MM.1S (cell line): ENCODE measurements around the gene PROK2.

ENCODE experiments used
- DNase-seq: peaks from one replicate; pipeline ENCODE4 v3.0.0-alpha.2; 2015
- H2AFZ ChIP-seq: fragments of 300-600 bp; sonication (generic); 2 replicates; pipeline ENCODE4 v1.6.0; 2016; ENCODE audit warnings: antibody characterized with exemption, low read length
- H3F3A ChIP-seq: fragments of 300-600 bp; sonication (generic); 2 replicates; pipeline ENCODE4 v1.6.1; 2016; ENCODE audit warnings: mild to moderate bottlenecking, antibody characterized with exemption, low read length, moderate library complexity, mixed read lengths; ENCODE audit not compliant: insufficient read depth
- H3K27ac ChIP-seq: fragments of 300-600 bp; sonication (generic); 2 replicates; pipeline ENCODE4 v1.5.1; 2016; ENCODE audit warnings: mild to moderate bottlenecking, low read length
- H3K27me3 ChIP-seq: fragments of 300-600 bp; sonication (generic); replicated peaks from 2 replicates; pipeline ENCODE4 v1.6.0; 2016; ENCODE audit warnings: low read length; ENCODE audit not compliant: insufficient read depth
- H3K36me3 ChIP-seq: fragments of 300-600 bp; sonication (generic); replicated peaks from 2 replicates; pipeline ENCODE4 v1.6.1; 2016; ENCODE audit warnings: mild to moderate bottlenecking, low read length, mixed read lengths; ENCODE audit not compliant: insufficient read depth
- H3K4me1 ChIP-seq: fragments of 300-600 bp; sonication (generic); 2 replicates; pipeline ENCODE4 v1.6.1; 2016; ENCODE audit warnings: low read length, mixed read lengths
- H3K4me2 ChIP-seq: fragments of 300-600 bp; sonication (generic); 2 replicates; pipeline ENCODE4 v1.6.0; 2016; ENCODE audit warnings: low read depth, low read length
- H3K4me3 ChIP-seq: fragments of 300-600 bp; sonication (generic); 2 replicates; pipeline ENCODE4 v1.5.1; 2016; ENCODE audit warnings: low read length, mixed read lengths
- H3K79me2 ChIP-seq: fragments of 300-600 bp; sonication (generic); 2 replicates; pipeline ENCODE4 v1.6.1; 2016; ENCODE audit warnings: mixed run types, low read length, mixed read lengths
- H3K9ac ChIP-seq: fragments of 300-600 bp; sonication (generic); 2 replicates; pipeline ENCODE4 v1.6.1; 2016; ENCODE audit warnings: low read length, mixed read lengths
- H3K9me2 ChIP-seq: fragments of 300-600 bp; sonication (generic); replicated peaks from 2 replicates; pipeline ENCODE4 v1.6.1; 2016; ENCODE audit warnings: mild to moderate bottlenecking, low read length, mixed read lengths; ENCODE audit not compliant: insufficient read depth
- H3K9me3 ChIP-seq: fragments of 300-600 bp; sonication (generic); replicated peaks from 2 replicates; pipeline ENCODE4 v1.6.1; 2016; ENCODE audit warnings: mild to moderate bottlenecking, low read length, mixed read lengths; ENCODE audit not compliant: insufficient read depth
- H4K20me1 ChIP-seq: fragments of 300-600 bp; sonication (generic); 2 replicates; pipeline ENCODE4 v1.6.1; 2016; ENCODE audit warnings: mild to moderate bottlenecking, low read length, moderate library complexity, mixed read lengths; ENCODE audit not compliant: insufficient read depth
- EZH2 ChIP-seq: fragments of 300-600 bp; sonication (generic); optimal IDR thresholded peaks from 2 replicates; pipeline ENCODE3; 2017; ENCODE audit warnings: low read depth, mild to moderate bottlenecking, antibody characterized with exemption, low read length, mixed read lengths
- EZH2phosphoT487 ChIP-seq: fragments of 300-600 bp; sonication (generic); IDR thresholded peaks from 2 replicates; pipeline ENCODE4 v1.6.1; 2018; ENCODE audit warnings: antibody characterized with exemption, low read length
- TF ChIP-seq, protein P1 (sequence below): fragments of 300-600 bp; sonication (generic); IDR thresholded peaks from 2 replicates; pipeline ENCODE4 v1.5.1; 2016; ENCODE audit warnings: antibody characterized with exemption, low read length, mixed read lengths

Gene PROK2

DNA sequence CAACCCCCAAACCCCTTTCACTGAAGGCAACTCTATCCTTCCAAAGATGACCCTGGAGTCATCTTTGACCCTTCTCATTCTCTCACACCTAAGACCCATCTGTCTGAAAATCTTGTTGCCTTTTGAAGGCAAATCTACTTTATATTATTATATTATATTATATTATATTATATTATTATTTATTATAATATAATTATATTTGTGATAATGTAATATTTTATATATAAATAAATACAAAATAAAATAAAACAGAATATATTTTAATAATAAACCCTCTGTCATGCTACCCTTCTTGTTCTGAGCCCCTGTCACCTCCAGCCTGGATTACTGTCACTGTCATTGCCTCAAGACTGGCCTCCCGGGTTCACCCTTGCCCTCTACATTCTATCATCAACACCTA is 5.0 kb upstream of the PROK2 start:
- Histone ChIP-seq H3K9me3 (no peaks in the 10 kb centered on the region), H3K4me3 (no peak overlapping the region), H2AFZ (no peak overlapping the region), H3K4me2 (no peak overlapping the region), H3K4me1 (no peaks in the 10 kb centered on the region), H3F3A (no peaks in the 10 kb centered on the region), H3K9me2 (no peaks in the 10 kb centered on the region), H3K36me3 (no peaks in the 10 kb centered on the region), H4K20me1 (no peaks in the 10 kb centered on the region), H3K27ac (no peak overlapping the region), H3K9ac (no peak overlapping the region), H3K79me2 (no peaks in the 10 kb centered on the region), H3K27me3 (no peaks in the 10 kb centered on the region)
- TF ChIP-seq EZH2phosphoT487 = no peak
- TF ChIP-seq, protein P1, sequence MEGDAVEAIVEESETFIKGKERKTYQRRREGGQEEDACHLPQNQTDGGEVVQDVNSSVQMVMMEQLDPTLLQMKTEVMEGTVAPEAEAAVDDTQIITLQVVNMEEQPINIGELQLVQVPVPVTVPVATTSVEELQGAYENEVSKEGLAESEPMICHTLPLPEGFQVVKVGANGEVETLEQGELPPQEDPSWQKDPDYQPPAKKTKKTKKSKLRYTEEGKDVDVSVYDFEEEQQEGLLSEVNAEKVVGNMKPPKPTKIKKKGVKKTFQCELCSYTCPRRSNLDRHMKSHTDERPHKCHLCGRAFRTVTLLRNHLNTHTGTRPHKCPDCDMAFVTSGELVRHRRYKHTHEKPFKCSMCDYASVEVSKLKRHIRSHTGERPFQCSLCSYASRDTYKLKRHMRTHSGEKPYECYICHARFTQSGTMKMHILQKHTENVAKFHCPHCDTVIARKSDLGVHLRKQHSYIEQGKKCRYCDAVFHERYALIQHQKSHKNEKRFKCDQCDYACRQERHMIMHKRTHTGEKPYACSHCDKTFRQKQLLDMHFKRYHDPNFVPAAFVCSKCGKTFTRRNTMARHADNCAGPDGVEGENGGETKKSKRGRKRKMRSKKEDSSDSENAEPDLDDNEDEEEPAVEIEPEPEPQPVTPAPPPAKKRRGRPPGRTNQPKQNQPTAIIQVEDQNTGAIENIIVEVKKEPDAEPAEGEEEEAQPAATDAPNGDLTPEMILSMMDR = no peak
- TF ChIP-seq EZH2 = no peak
- no peak for DNase-seq

DNA sequence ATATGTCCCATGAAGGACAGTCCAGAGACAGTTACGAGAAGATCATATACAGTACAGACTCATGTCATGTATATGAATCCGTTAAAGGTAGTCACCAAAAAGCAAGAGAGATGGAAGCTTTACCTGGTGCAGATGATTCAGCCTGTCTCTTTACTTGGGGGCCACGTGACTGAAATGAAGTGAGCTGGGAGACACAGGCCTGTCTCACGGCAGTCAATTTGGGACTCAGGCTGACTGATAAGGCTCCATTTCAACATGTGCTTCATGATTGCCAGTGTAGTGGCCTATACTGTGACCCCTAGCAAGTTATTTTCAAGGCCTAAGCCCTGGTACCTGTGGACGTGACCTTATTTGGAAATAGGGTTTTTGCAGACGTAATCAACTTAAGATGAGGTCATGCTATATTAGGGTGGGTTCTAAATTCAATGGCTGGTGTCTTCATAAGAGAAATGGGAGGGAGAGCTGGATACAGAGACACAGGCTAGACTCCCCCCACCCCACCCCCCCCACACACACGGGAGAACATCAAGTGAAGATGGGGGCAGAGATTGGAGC is 3.0 kb upstream of the PROK2 start:
- H4K20me1 ChIP-seq = no peaks in the 10 kb centered on the region
- TF ChIP-seq EZH2 (no peak), EZH2phosphoT487 (no peak)
- TF ChIP-seq, protein P1 = no peak

DNA sequence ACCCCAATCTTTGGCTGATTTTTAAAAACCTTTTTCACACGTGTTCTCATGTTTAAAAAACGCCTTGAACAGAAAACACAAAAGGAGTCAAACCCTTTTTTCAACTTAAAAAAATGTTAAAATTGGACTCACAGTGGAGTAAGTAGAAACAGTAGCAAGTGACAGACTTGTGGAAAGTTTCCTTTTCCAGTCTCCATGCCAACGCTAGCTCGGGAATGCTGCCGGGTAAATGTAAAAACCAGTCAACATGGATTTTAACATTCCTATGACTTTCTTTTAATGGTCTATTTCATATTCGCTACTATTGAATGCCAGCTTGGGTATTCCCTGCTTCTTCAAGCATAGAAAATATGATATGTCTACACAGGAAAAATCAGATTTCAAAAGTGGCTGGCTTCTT is 1.6 kb upstream of the PROK2 start:
- no peak overlapping the region for H3K27ac ChIP-seq
- no peaks in the 10 kb centered on the region for H3K36me3 ChIP-seq
- H3K9me3 ChIP-seq = no peaks in the 10 kb centered on the region
- H3F3A ChIP-seq = no peaks in the 10 kb centered on the region
- TF ChIP-seq EZH2phosphoT487 (no peak), EZH2 (no peak)
- TF ChIP-seq, protein P1 = no peak
- H3K4me3 ChIP-seq = no peak overlapping the region
- no peak for DNase-seq
- H3K27me3 ChIP-seq = peaks cover 7% of the 10 kb centered on the region; the same call in 1 of the 2 replicates
- H3K9me2 ChIP-seq = no peaks in the 10 kb centered on the region
- H3K4me1 ChIP-seq = no peaks in the 10 kb centered on the region
- no peaks in the 10 kb centered on the region for H4K20me1 ChIP-seq
- H3K79me2 ChIP-seq = no peaks in the 10 kb centered on the region
- no peak overlapping the region for H2AFZ ChIP-seq
- no peak overlapping the region for H3K9ac ChIP-seq
- H3K4me2 ChIP-seq = no peak overlapping the region

More for the DNA sequence above, 3.0 kb upstream of the PROK2 start:
- Histone ChIP-seq H3K9me2 (no peaks in the 10 kb centered on the region), H3K36me3 (no peaks in the 10 kb centered on the region), H3K27me3 (peaks cover 7% of the 10 kb centered on the region; the same call in 1 of the 2 replicates), H3K79me2 (no peaks in the 10 kb centered on the region), H3K9ac (no peak overlapping the region), H3K4me2 (no peak overlapping the region), H3F3A (no peaks in the 10 kb centered on the region), H3K9me3 (no peaks in the 10 kb centered on the region), H2AFZ (no peak overlapping the region), H3K4me3 (no peak overlapping the region), H3K4me1 (no peaks in the 10 kb centered on the region), H3K27ac (no peak overlapping the region)
- DNase-seq = no peak
